CD4-positive, alpha-beta T cell treated with Interferon gamma for 1 hour (primary cell): ENCODE data around the gene RAB28.

Experiments used
- DNase-seq: peaks from one replicate; pipeline ENCODE4 v3.0.0-alpha.2; 2020

RAB28 gene

GRCh38 chr4:13504374-13504773 is 20.2 kb upstream of the RAB28 start:
- DNase-seq, result no peak

GRCh38 chr4:13498469-13498868 is 14.3 kb upstream of the RAB28 start:
- DNase-seq, result no peak

GRCh38 chr4:13496605-13497004 is 12.5 kb upstream of the RAB28 start:
- DNase-seq, result no peak

- DNase-seq, result no peak
Measured at GRCh38 chr4:13495753-13496152, 11.6 kb upstream of the RAB28 start.

- no peak for DNase-seq
Measured at GRCh38 chr4:13493793-13494192, 9.7 kb upstream of the RAB28 start.

- no peak for DNase-seq
Measured at GRCh38 chr4:13492747-13493146, 8.6 kb upstream of the RAB28 start.

GRCh38 chr4:13484749-13485221 is 645 bp upstream of the RAB28 start:
- peak; percentile 54 for DNase-seq

- peak; percentile 5 for DNase-seq
Measured at GRCh38 chr4:13483768-13484121, 395 bp downstream of the RAB28 start.

- no peak for DNase-seq
Measured at GRCh38 chr4:13483136-13483767, 888 bp downstream of the RAB28 start.

- no peak for DNase-seq
Measured at GRCh38 chr4:13481569-13481968, 2.6 kb downstream of the RAB28 start.

- no peak for DNase-seq
Measured at GRCh38 chr4:13478707-13479106, 5.4 kb downstream of the RAB28 start.

GRCh38 chr4:13478131-13478530 is 6.0 kb downstream of the RAB28 start:
- no peak for DNase-seq

- no peak for DNase-seq
Measured at GRCh38 chr4:13476915-13477314, 7.2 kb downstream of the RAB28 start.

- DNase-seq, result no peak
Measured at GRCh38 chr4:13476152-13476551, 8.0 kb downstream of the RAB28 start.

GRCh38 chr4:13471400-13471799 is 12.7 kb downstream of the RAB28 start:
- DNase-seq, result no peak

- no peak for DNase-seq
Measured at GRCh38 chr4:13470379-13470778, 13.8 kb downstream of the RAB28 start.

GRCh38 chr4:13464973-13465372 is 19.2 kb downstream of the RAB28 start:
- DNase-seq, result no peak

GRCh38 chr4:13464543-13464942 is 19.6 kb downstream of the RAB28 start:
- no peak for DNase-seq

- DNase-seq, result no peak
Measured at GRCh38 chr4:13461191-13461905, 22.8 kb downstream of the RAB28 start.

GRCh38 chr4:13455411-13455810 is 28.7 kb downstream of the RAB28 start:
- no peak for DNase-seq

- DNase-seq, result no peak
Measured at GRCh38 chr4:13454786-13455185, 29.4 kb downstream of the RAB28 start.

GRCh38 chr4:13452927-13453579 is 31.1 kb downstream of the RAB28 start:
- no peak for DNase-seq

GRCh38 chr4:13449590-13449989 is 34.5 kb downstream of the RAB28 start:
- DNase-seq, result no peak
